Upper lobe of right lung (tissue), 1 donor: ENCODE results near the gene PAEP. TPM values are rescaled to one million over a fixed set of nuclear protein-coding genes. Genes with fewer than 3 reads are reported as not detected.
A peak's percentile ranks its signal among the peaks of the same experiment; 100 is the strongest.

Experiments
- ATAC-seq: fragments of 200-7000 bp; cut with Tn5 transposase; one replicate; pipeline ENCODE4 v1.9.1; 2020; ENCODE audit warnings: mild to moderate bottlenecking, moderate library complexity
- DNase-seq: peaks from one replicate; pipeline ENCODE4 v3.0.0-alpha.2; 2020
- H3K27ac ChIP-seq: fragments of 200-600 bp; one replicate; pipeline ENCODE4 v1.8.0; 2022
- H3K27me3 ChIP-seq: fragments of 200-600 bp; one replicate; pipeline ENCODE4 v1.8.0; 2022; ENCODE audit warnings: mild to moderate bottlenecking
- H3K36me3 ChIP-seq: fragments of 200-600 bp; one replicate; pipeline ENCODE4 v1.8.0; 2022
- H3K4me1 ChIP-seq: fragments of 200-600 bp; one replicate; pipeline ENCODE4 v1.8.0; 2022
- H3K4me3 ChIP-seq: fragments of 200-600 bp; one replicate; pipeline ENCODE4 v1.8.0; 2022; ENCODE audit warnings: mild to moderate bottlenecking
- H3K9me3 ChIP-seq: fragments of 200-600 bp; one replicate; pipeline ENCODE4 v1.8.0; 2022
- intact Hi-C: fragments of 100-400 bp; cut with DNase I; formaldehyde crosslinking; loops from one replicate; pipeline ENCODE4 v1.11.0; 2022
- total RNA-seq: library from RNA; stranded (reverse); fragmentation: NEBNext Ultra II Directional; extraction: Animal tissue kit (Norgen Biotek cat#: 25700); gene quantifications from one replicate; pipeline ENCODE4 v1.2.1, GENCODE V29; 2021
- TF ChIP-seq, protein P1 (sequence below): fragments of 200-600 bp; IDR thresholded peaks from one replicate; pipeline ENCODE4 v1.8.0; 2022; ENCODE audit warnings: antibody characterized with exemption
- donor health status: DM: no; HTN: yes; CAD: no; lungs with severe emphysema.

PAEP gene
- total RNA-seq, 1 donor from 2014 or later, result not detected

DNA sequence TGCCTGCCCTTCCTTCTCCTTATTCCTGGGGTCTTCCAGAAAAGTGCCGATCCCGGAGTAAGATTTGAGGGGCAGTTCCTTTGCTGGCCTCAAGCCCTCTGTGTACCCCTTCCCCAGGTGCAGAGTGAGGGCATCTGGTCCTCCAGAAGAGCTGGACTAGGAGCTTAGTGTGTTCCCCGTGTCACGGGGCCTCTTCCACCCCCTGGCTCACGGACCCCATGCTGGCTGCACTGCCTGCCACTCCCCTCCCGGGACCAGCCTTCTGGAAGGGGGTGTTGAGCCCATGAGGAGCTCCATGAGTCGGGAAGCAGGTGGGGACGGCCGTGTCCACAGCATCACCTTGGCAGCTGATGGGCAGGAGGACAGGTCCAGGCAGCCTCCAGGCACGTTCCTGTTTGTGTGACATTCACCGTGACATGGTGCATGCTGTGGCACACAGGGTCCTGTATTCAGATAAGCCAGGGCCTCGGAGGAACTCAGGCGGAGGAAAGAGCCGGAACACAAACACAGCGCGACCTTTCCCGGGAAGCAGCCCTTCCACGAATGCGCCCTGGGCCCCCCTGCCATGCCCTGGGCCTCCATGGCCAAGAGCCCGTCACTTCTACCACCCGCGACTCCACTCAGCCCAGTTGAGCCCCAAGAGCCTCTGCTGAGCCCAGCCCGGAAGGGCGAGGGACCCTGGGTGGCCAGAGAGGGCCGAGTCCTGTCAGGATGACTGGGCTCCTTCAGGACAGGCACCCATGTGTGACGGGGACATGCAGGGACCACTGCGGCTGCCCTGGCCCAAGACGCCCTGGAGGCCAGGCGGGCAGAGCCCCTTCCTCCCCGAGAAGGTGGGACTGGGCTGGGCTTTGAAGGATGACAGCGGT lies 46.2 kb upstream of the PAEP start:
- Histone ChIP-seq H3K27ac (no peak overlapping the region), H3K36me3 (no peaks in the 10 kb centered on the region), H3K4me1 (no peaks in the 10 kb centered on the region), H3K4me3 (no peak overlapping the region), H3K9me3 (no peaks in the 10 kb centered on the region), H3K27me3 (no peaks in the 10 kb centered on the region)
- TF ChIP-seq, protein P1, sequence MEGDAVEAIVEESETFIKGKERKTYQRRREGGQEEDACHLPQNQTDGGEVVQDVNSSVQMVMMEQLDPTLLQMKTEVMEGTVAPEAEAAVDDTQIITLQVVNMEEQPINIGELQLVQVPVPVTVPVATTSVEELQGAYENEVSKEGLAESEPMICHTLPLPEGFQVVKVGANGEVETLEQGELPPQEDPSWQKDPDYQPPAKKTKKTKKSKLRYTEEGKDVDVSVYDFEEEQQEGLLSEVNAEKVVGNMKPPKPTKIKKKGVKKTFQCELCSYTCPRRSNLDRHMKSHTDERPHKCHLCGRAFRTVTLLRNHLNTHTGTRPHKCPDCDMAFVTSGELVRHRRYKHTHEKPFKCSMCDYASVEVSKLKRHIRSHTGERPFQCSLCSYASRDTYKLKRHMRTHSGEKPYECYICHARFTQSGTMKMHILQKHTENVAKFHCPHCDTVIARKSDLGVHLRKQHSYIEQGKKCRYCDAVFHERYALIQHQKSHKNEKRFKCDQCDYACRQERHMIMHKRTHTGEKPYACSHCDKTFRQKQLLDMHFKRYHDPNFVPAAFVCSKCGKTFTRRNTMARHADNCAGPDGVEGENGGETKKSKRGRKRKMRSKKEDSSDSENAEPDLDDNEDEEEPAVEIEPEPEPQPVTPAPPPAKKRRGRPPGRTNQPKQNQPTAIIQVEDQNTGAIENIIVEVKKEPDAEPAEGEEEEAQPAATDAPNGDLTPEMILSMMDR, result no peak
- intact Hi-C loops, result no loop called here
- ATAC-seq (peak; percentile 31), DNase-seq (peak; percentile 48)

DNA sequence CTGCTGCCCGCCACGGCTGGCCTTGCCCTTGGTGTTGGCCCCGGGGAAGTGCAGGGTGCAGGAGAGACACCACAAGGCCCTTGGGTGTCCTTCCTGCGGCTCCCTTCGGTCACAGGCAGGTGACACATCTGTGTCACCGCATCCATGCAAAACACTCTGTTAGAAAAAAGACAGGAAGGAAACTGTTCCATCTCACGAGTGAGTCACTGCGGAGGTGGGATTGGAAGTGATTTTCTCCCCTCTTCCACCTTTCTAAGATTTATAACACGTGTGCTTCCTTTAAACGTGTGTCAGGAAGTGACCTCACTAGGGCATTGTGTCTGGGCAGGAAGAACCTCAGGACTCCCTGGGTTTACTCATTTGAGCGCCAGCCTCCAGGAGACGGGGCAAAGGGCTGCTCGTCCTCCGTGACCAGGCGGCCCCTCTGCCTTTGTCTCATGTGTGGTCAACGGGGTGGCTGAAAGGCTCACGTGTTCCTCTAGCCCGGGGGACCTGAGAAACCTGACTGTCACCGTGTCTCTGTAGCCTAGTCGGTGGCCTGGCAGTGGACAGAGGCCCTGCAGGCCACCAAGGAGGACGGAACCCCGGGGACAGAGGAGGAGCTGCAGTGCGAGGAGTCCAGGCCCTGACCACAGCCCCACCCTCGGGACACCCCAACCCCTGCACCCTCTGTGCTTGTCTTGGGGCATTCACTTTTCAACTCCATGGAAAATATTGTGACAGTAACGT lies 45.3 kb upstream of the PAEP start:
- no peak for ATAC-seq
- intact Hi-C loops, result no loop called here
- Histone ChIP-seq H3K9me3 (no peaks in the 10 kb centered on the region), H3K36me3 (no peaks in the 10 kb centered on the region), H3K4me3 (no peak overlapping the region), H3K4me1 (no peaks in the 10 kb centered on the region), H3K27me3 (no peaks in the 10 kb centered on the region), H3K27ac (no peak overlapping the region)
- TF ChIP-seq, protein P1, result no peak
- peak; percentile 51 for DNase-seq

DNA sequence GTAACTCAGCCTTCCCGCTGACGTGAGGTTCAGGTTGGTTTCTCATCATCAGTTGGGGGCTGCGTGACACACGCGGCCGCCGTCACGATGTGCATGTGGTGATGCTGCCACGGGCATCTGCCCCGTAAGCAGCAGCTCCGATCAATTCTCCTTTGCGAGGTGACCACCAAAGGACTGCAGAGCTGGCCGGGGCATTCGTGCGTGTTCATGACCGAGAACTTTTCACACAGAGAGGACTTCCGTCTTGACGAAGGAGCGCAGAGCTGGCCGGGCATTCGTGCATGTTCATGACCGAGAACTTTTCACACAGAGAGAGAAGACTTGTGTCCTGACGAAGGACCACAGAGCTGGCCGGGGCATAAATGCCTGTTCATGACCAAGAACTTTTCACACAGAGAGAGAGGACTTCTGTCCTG lies 44.1 kb upstream of the PAEP start:
- Histone ChIP-seq H3K4me1 (no peaks in the 10 kb centered on the region), H3K9me3 (no peaks in the 10 kb centered on the region), H3K27me3 (no peaks in the 10 kb centered on the region), H3K4me3 (no peak overlapping the region), H3K36me3 (no peaks in the 10 kb centered on the region), H3K27ac (no peak overlapping the region)
- DNase-seq (peak; percentile 60), ATAC-seq (no peak)
- TF ChIP-seq, protein P1, result no peak
- intact Hi-C loops, result no loop called here

DNA sequence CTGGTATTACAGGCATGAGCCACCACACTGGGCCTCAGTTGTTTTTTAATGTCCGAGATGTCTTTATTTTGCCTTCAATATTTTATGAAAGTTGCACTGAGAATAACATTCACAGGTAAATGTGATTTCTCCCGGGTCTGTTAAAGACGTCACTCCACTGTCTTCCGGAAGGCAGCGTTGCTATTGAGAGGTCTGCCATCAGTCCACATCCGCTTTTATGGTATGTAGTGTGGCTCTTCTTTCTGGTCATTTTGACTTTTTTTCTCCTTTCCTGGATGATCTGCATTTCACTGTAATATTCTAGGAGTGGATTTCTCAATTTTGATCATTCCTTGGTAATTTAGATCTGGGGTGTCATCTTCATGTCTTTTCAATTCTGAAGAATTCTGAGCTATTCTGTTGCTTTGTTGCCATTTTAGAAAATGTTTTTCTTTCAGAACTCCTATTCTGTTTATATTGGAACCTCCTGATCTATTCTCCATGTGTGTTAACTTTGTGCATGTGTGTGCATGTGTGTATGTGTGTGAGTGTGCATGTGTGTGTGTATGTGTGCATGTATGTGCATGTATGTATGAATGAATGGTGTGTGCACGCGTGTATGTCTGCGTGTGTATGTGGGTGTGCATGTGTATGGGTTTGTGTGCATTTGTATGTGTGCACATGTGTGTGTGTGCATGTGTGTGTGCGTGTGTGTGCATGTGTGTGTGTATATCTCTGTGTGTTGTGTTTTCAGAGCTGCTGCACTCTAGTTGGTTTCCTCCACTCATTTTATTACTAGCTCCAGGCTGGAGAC lies 42.2 kb upstream of the PAEP start:
- intact Hi-C loops, result no loop called here
- no peak for ATAC-seq
- TF ChIP-seq, protein P1, result no peak

DNA sequence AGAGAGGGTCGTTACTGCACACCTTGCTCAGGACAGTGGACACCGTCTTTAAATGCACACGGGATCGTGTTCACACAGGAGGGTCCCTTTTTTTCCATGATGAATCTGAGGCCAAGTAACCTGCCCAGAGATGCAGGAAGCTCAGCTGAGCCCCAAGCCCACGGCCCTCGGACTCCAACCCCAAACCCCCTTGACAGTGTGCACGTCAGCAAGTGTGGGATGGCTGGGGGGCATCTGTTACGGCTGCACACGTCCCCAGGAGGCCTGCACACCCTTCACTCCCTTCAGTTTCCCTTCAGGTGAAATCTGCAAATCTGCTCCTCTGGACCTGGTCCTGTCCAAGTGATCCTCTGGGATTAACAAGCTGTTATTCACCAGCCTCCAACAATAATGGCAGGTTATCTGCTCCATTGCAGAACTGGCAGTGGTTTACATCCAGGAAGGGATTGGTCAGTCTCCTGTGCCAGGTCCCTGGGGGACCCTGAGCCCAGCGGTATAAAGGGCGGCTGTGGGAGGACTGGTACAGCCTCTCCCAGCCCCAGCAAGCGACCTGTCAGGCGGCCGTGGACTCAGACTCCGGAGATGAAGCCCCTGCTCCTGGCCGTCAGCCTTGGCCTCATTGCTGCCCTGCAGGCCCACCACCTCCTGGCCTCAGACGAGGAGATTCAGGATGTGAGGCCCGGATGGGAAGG lies 40.5 kb upstream of the PAEP start, which contains the start of gene LCN1:
Gene LCN1, plus strand, starts transcription at position 525 of the 692 bp plus-strand sequence. Its CDS starts 58 bp downstream, at position 583.
- ATAC-seq (no peak), DNase-seq (peak; percentile 47)
- intact Hi-C loops, result no loop called here
- Histone ChIP-seq H3K36me3 (no peaks in the 10 kb centered on the region), H3K4me3 (no peak within 1 kb of the TSS), H3K4me1 (no peaks in the 10 kb centered on the region), H3K9me3 (no peaks in the 10 kb centered on the region), H3K27me3 (peaks cover 8% of the 10 kb centered on the region), H3K27ac (no peak within 1 kb of the TSS)
- TF ChIP-seq, protein P1, result no peak

More for the DNA sequence above, 42.2 kb upstream of the PAEP start:
- Histone ChIP-seq H3K36me3 (no peaks in the 10 kb centered on the region), H3K27me3 (no peaks in the 10 kb centered on the region), H3K9me3 (no peaks in the 10 kb centered on the region), H3K4me3 (no peak overlapping the region), H3K27ac (no peak overlapping the region), H3K4me1 (no peaks in the 10 kb centered on the region)
- DNase-seq, result no peak
